HEK293 (cell line): ENCODE measurements around the gene PLCL2.

Source experiments
- HOXA7 ChIP-seq: sonication (generic); formaldehyde crosslinking; IDR thresholded peaks from 2 replicates; pipeline ENCODE4 v1.8.1; 2022; ENCODE audit warnings: missing genetic modification reagents, borderline replicate concordance
- KLF9 ChIP-seq: fragments of 450-650 bp; formaldehyde crosslinking; IDR thresholded peaks from 2 replicates; pipeline ENCODE4 v1.5.1; 2016; ENCODE audit warnings: missing biosample characterization, missing genetic modification characterization, low read depth
- YY1 ChIP-seq: fragments of 450-650 bp; formaldehyde crosslinking; IDR thresholded peaks from 2 replicates; pipeline ENCODE4 v1.5.1; 2018; ENCODE audit warnings: missing biosample characterization, missing genetic modification characterization
- ZBTB1 ChIP-seq: fragments of 450-650 bp; formaldehyde crosslinking; IDR thresholded peaks from 2 replicates; pipeline ENCODE4 v1.5.1; 2016; ENCODE audit warnings: missing biosample characterization, missing genetic modification characterization
- ZNF175 ChIP-seq: fragments of 450-650 bp; formaldehyde crosslinking; IDR thresholded peaks from 2 replicates; pipeline ENCODE4 v1.5.1; 2016; ENCODE audit warnings: missing biosample characterization, missing genetic modification characterization
- ZNF335 ChIP-seq: fragments of 450-650 bp; formaldehyde crosslinking; conservative IDR thresholded peaks from 2 replicates; pipeline ENCODE4 v1.5.1; 2016; ENCODE audit warnings: missing biosample characterization, missing genetic modification characterization
- ZNF596 ChIP-seq: fragments of 450-650 bp; IDR thresholded peaks from 2 replicates; pipeline ENCODE4 v1.5.0; 2018; ENCODE audit warnings: missing biosample characterization, mild to moderate bottlenecking, missing genetic modification characterization, moderate library complexity
- ZNF600 ChIP-seq: fragments of 450-650 bp; formaldehyde crosslinking; IDR thresholded peaks from 2 replicates; pipeline ENCODE4 v1.5.1; 2016; ENCODE audit warnings: missing biosample characterization, missing genetic modification characterization
- ZNF785 ChIP-seq: fragments of 450-650 bp; formaldehyde crosslinking; IDR thresholded peaks from 2 replicates; pipeline ENCODE4 v1.5.1; 2016; ENCODE audit warnings: missing biosample characterization, missing genetic modification characterization
- ZNF792 ChIP-seq: fragments of 450-650 bp; formaldehyde crosslinking; IDR thresholded peaks from 2 replicates; pipeline ENCODE4 v1.5.1; 2016; ENCODE audit warnings: missing biosample characterization, missing genetic modification characterization
- TF ChIP-seq, protein P1 (sequence below): fragments of 450-650 bp; formaldehyde crosslinking; IDR thresholded peaks from 2 replicates; pipeline ENCODE4 v1.5.1; 2016; ENCODE audit warnings: missing biosample characterization, missing genetic modification characterization
- TF ChIP-seq, protein P2 (sequence below): fragments of 450-650 bp; formaldehyde crosslinking; IDR thresholded peaks from 2 replicates; pipeline ENCODE4 v1.5.1; 2017; ENCODE audit warnings: missing biosample characterization, missing genetic modification characterization
- TF ChIP-seq, protein P3 (sequence below): fragments of 450-650 bp; formaldehyde crosslinking; IDR thresholded peaks from 2 replicates; pipeline ENCODE4 v1.5.1; 2016; ENCODE audit warnings: missing biosample characterization, missing genetic modification characterization

DNA sequence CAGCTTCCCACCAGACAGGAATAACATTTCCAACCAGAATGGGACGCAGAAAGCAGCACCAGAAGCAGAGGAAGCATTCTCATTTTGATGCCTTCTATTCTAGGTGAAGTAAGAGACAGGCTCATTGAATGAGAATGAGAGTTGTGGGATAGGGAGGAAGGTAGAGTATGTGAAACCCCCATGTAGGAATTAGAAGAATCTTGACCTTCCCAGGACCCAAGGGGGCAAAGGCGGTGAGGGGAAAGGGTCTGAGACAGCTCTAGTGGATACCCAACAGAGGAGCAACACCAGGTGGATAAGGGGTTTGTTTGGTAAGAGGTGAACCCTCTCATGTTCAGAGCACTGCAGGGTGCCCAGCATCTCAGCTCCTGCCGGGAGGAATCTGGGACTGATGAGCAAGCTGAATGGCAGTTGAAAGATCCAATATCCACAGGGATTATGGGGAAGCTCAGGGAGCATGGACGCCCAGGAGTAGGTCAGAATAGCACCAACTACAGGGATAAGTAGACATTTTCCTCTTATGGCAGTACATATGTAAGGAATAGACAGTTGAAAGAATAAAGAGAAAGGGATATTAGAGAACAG, 77.0 kb downstream of the PLCL2 start:
- TF ChIP-seq YY1 (tag by site-specific recombination) = no peak
- TF ChIP-seq, protein P1, sequence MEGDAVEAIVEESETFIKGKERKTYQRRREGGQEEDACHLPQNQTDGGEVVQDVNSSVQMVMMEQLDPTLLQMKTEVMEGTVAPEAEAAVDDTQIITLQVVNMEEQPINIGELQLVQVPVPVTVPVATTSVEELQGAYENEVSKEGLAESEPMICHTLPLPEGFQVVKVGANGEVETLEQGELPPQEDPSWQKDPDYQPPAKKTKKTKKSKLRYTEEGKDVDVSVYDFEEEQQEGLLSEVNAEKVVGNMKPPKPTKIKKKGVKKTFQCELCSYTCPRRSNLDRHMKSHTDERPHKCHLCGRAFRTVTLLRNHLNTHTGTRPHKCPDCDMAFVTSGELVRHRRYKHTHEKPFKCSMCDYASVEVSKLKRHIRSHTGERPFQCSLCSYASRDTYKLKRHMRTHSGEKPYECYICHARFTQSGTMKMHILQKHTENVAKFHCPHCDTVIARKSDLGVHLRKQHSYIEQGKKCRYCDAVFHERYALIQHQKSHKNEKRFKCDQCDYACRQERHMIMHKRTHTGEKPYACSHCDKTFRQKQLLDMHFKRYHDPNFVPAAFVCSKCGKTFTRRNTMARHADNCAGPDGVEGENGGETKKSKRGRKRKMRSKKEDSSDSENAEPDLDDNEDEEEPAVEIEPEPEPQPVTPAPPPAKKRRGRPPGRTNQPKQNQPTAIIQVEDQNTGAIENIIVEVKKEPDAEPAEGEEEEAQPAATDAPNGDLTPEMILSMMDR = no peak
- no peak for TF ChIP-seq ZNF335 (tag by site-specific recombination)
- no peak for TF ChIP-seq ZBTB1
- TF ChIP-seq KLF9 (tag by site-specific recombination) = no peak
- no peak for TF ChIP-seq ZNF600 (tag by site-specific recombination)
- TF ChIP-seq HOXA7 = no peak
- no peak for TF ChIP-seq ZNF792 (tag by site-specific recombination)
- TF ChIP-seq, protein P2, sequence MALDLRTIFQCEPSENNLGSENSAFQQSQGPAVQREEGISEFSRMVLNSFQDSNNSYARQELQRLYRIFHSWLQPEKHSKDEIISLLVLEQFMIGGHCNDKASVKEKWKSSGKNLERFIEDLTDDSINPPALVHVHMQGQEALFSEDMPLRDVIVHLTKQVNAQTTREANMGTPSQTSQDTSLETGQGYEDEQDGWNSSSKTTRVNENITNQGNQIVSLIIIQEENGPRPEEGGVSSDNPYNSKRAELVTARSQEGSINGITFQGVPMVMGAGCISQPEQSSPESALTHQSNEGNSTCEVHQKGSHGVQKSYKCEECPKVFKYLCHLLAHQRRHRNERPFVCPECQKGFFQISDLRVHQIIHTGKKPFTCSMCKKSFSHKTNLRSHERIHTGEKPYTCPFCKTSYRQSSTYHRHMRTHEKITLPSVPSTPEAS (tag by site-specific recombination) = no peak
- TF ChIP-seq, protein P3, sequence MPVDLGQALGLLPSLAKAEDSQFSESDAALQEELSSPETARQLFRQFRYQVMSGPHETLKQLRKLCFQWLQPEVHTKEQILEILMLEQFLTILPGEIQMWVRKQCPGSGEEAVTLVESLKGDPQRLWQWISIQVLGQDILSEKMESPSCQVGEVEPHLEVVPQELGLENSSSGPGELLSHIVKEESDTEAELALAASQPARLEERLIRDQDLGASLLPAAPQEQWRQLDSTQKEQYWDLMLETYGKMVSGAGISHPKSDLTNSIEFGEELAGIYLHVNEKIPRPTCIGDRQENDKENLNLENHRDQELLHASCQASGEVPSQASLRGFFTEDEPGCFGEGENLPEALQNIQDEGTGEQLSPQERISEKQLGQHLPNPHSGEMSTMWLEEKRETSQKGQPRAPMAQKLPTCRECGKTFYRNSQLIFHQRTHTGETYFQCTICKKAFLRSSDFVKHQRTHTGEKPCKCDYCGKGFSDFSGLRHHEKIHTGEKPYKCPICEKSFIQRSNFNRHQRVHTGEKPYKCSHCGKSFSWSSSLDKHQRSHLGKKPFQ = no peak
- TF ChIP-seq ZNF175 (tag by site-specific recombination) = no peak
- no peak for TF ChIP-seq ZNF785 (tag by site-specific recombination)
- TF ChIP-seq ZNF596 (tag by site-specific recombination) = no peak
